HepG2 (cell line): ENCODE data around the gene SNN. TPM values are rescaled to one million over a fixed set of nuclear protein-coding genes. Genes with fewer than 3 reads are reported as not detected.
A peak's percentile ranks its signal among the peaks of the same experiment; 100 is the strongest.

Experiments
- ARNTL ChIP-seq: sonication (generic); formaldehyde crosslinking; IDR thresholded peaks from 2 replicates; pipeline ENCODE4 v1.4.0; 2020; ENCODE audit warnings: mild to moderate bottlenecking, missing genetic modification reagents
- ATF7-NPFF ChIP-seq: sonication (generic); formaldehyde crosslinking; IDR thresholded peaks from 2 replicates; pipeline ENCODE4 v1.8.1; 2023; ENCODE audit warnings: mild to moderate bottlenecking, low read depth, missing genetic modification reagents, moderate library complexity
- DMAP1 ChIP-seq: IDR thresholded peaks from 2 replicates; pipeline ENCODE4 v1.6.1; 2016
- FOXA1 ChIP-seq, 2 experiments: fragments of 450-650 bp in 1 of 2; sonication (generic) in 1 of 2; formaldehyde crosslinking in 1 of 2; IDR thresholded peaks; 2 replicates each; pipeline versions ENCODE4 v1.4.0 to v1.6.1; 2016 to 2020; ENCODE audit warnings: missing genetic modification reagents in 1 of 2
- HNRNPUL1 ChIP-seq: fragments of 200-400 bp; formaldehyde crosslinking; IDR thresholded peaks from 2 replicates; pipeline ENCODE4 v1.6.1; 2017; ENCODE audit warnings: low read depth, mild to moderate bottlenecking, low read length, moderate library complexity
- POGZ ChIP-seq: sonication (generic); formaldehyde crosslinking; IDR thresholded peaks from 2 replicates; pipeline ENCODE4 v1.4.0; 2020; ENCODE audit warnings: mild to moderate bottlenecking, missing genetic modification reagents
- PRMT3 ChIP-seq: sonication (generic); formaldehyde crosslinking; IDR thresholded peaks from 2 replicates; pipeline ENCODE4 v1.8.1; 2022; ENCODE audit warnings: low read depth, mild to moderate bottlenecking, moderate library complexity, missing genetic modification reagents, borderline replicate concordance
- SAP130 ChIP-seq: IDR thresholded peaks from 2 replicates; pipeline ENCODE4 v1.6.1; 2016; ENCODE audit warnings: low read depth
- SNAPC2 ChIP-seq: sonication (generic); formaldehyde crosslinking; IDR thresholded peaks from 2 replicates; pipeline ENCODE4 v1.8.1; 2022; ENCODE audit warnings: mild to moderate bottlenecking, missing genetic modification reagents
- TEAD3 ChIP-seq: optimal IDR thresholded peaks from 2 replicates; pipeline ENCODE3; 2016; ENCODE audit warnings: borderline replicate concordance
- XBP1 ChIP-seq: sonication (generic); formaldehyde crosslinking; IDR thresholded peaks from 2 replicates; pipeline ENCODE4 v1.5.0; 2020; ENCODE audit warnings: missing genetic modification reagents
- YEATS2 ChIP-seq: sonication (generic); formaldehyde crosslinking; IDR thresholded peaks from 2 replicates; pipeline ENCODE4 v1.4.0; 2020; ENCODE audit warnings: missing genetic modification reagents, borderline replicate concordance
- ZNF30 ChIP-seq: sonication (generic); formaldehyde crosslinking; IDR thresholded peaks from 2 replicates; pipeline ENCODE4 v1.5.0; 2020; ENCODE audit warnings: mild to moderate bottlenecking, missing genetic modification reagents
- ZNF496 ChIP-seq: sonication (generic); formaldehyde crosslinking; IDR thresholded peaks from 2 replicates; pipeline ENCODE4 v1.8.1; 2023; ENCODE audit warnings: mild to moderate bottlenecking, moderate library complexity, missing genetic modification reagents; ENCODE audit not compliant: insufficient replicate concordance
- ZNF564 ChIP-seq: sonication (generic); formaldehyde crosslinking; IDR thresholded peaks from 2 replicates; pipeline ENCODE4 v1.8.1; 2023; ENCODE audit warnings: mild to moderate bottlenecking, missing genetic modification reagents
- ZNF607 ChIP-seq: sonication (generic); formaldehyde crosslinking; IDR thresholded peaks from 2 replicates; pipeline ENCODE4 v1.5.1; 2020; ENCODE audit warnings: missing genetic modification reagents, mild to moderate bottlenecking, borderline replicate concordance
- ZNF761 ChIP-seq: sonication (generic); formaldehyde crosslinking; conservative IDR thresholded peaks from 2 replicates; pipeline ENCODE4 v1.4.0; 2020; ENCODE audit warnings: mild to moderate bottlenecking, missing genetic modification reagents
- ZNF83 ChIP-seq: sonication (generic); formaldehyde crosslinking; IDR thresholded peaks from 2 replicates; pipeline ENCODE4 v1.4.0; 2020; ENCODE audit warnings: missing genetic modification reagents, mild to moderate bottlenecking, borderline replicate concordance
- ZZZ3 ChIP-seq: sonication (generic); formaldehyde crosslinking; IDR thresholded peaks from 2 replicates; pipeline ENCODE4 v1.4.0; 2020; ENCODE audit warnings: missing genetic modification reagents, mild to moderate bottlenecking, borderline replicate concordance
- polyA plus RNA-seq, 8 experiments: library from polyadenylated mRNA; depleted of rRNA in 3 of 8; stranded (reverse) in 7 of 8; unstranded in 1 of 8; fragments of >200 nt; fragmentation: Illumina TruSeq in 4 of 8; extraction: Trizol in 4 of 8; gene quantifications; 2 replicates each; pipeline versions ENCODE4 v1.2.1 to v1.2.3, GENCODE V29; 2011 to 2016; ENCODE audit warnings: low read depth in 4 of 8, missing spikeins in 1 of 8, mixed read lengths in 1 of 8; ENCODE audit not compliant: insufficient read depth in 1 of 8
- total RNA-seq, 5 experiments: library from RNA; depleted of rRNA; stranded (reverse); fragments of >200 nt; fragmentation: Illumina TruSeq; extraction: Trizol; gene quantifications; 2 replicates each; pipeline ENCODE4 v1.2.3, GENCODE V29; 2016; ENCODE audit warnings: low read depth in 1 of 5
- TF ChIP-seq, protein P1 (sequence below): sonication (generic); formaldehyde crosslinking; IDR thresholded peaks from 2 replicates; pipeline ENCODE4 v1.5.1; 2020; ENCODE audit warnings: mild to moderate bottlenecking, moderate library complexity, missing genetic modification reagents
- TF ChIP-seq, protein P2 (sequence below): sonication (generic); formaldehyde crosslinking; IDR thresholded peaks from 2 replicates; pipeline ENCODE4 v1.4.0; 2020; ENCODE audit warnings: mild to moderate bottlenecking, missing genetic modification reagents
- TF ChIP-seq, protein P3 (sequence below): sonication (generic); formaldehyde crosslinking; IDR thresholded peaks from 2 replicates; pipeline ENCODE4 v1.8.0; 2022; ENCODE audit warnings: mild to moderate bottlenecking, missing genetic modification reagents
- TF ChIP-seq, protein P4 (sequence below): sonication (generic); formaldehyde crosslinking; IDR thresholded peaks from 2 replicates; pipeline ENCODE4 v1.9.0; 2022; ENCODE audit warnings: low read depth, missing genetic modification reagents
- TF ChIP-seq, protein P5 (sequence below): IDR thresholded peaks from 2 replicates; pipeline ENCODE4 v1.6.1; 2016; ENCODE audit warnings: low read depth, borderline replicate concordance

SNN gene
- total and polyA plus RNA-seq, 2 of the 13 experiments (the other 11 are each of a cell fraction or from before 2014, with no cell fraction given), result 5.2 to 8.4 TPM

DNA sequence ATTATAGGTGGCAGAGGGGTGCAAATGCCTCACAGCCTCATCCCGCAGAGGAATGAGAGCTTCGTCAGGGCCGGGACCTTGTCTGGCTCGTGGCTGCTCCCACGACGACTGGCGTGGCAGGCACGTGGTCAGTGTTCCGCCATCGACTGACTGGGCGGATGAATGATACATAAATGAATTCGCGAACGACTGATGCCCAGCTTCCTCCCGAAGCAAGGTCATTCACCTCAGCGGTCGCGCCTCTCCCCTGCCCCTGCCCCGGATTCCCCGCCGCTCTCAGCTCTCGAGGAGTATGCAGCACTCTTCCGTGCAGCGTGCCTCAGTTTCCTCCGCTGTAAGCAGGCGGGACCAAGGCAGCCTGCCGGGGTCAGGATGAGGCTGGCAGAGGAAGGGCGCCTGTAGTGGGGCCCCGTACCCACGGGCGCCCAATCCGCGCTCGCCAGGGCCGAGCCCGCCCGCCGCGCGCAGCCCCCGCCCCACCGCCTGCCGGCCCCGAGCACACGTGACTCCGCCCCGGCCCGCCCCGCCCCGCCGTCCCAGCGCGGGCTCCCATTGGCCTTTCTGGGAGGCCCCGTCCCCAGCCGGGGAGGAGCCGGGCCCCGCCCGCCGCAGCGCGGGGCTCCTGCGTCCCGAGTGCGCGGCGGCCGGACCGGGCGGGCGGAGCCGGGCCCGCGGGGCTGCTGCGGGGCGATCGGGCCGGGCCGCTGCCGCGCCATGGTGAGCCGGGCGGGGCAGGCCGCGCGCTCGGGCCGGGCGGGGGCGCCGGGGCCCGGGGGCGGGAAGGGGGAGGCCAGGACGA lies at the start of gene SNN (continued):
- TF ChIP-seq, protein P1, sequence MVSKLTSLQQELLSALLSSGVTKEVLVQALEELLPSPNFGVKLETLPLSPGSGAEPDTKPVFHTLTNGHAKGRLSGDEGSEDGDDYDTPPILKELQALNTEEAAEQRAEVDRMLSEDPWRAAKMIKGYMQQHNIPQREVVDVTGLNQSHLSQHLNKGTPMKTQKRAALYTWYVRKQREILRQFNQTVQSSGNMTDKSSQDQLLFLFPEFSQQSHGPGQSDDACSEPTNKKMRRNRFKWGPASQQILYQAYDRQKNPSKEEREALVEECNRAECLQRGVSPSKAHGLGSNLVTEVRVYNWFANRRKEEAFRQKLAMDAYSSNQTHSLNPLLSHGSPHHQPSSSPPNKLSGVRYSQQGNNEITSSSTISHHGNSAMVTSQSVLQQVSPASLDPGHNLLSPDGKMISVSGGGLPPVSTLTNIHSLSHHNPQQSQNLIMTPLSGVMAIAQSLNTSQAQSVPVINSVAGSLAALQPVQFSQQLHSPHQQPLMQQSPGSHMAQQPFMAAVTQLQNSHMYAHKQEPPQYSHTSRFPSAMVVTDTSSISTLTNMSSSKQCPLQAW (CRISPR knock-in tag), result 0 out of 2 replicates have a peak, but pooled peaks have one; percentile 37
- TF ChIP-seq ZNF496 (CRISPR knock-in tag) (no peak), FOXA1 (IDR thresholded peaks at IDR 0.05) (no peak), FOXA1 (CRISPR knock-in tag; IDR thresholded peaks at IDR 0.05) (peak; percentile 7; the same call in 1 of the 2 replicates), TEAD3 (CRISPR knock-in tag) (peak; percentile 38), ZNF607 (CRISPR knock-in tag) (peak; percentile 52; the same call in 1 of the 2 replicates), ZNF83 (CRISPR knock-in tag) (0 out of 2 replicates have a peak, but pooled peaks have one; percentile 68), ARNTL (peak; percentile 91), POGZ (peak; percentile 35; the same call in 1 of the 2 replicates), DMAP1 (CRISPR knock-in tag) (no peak), ZNF761 (CRISPR knock-in tag) (0 out of 2 replicates have a peak, but pooled peaks have one; percentile 36), HNRNPUL1 (no peak), SNAPC2 (CRISPR knock-in tag) (no peak), YEATS2 (CRISPR knock-in tag) (no peak), PRMT3 (CRISPR knock-in tag) (0 out of 2 replicates have a peak, but pooled peaks have one; percentile 50), ZZZ3 (0 out of 2 replicates have a peak, but pooled peaks have one; percentile 47), ATF7-NPFF (CRISPR knock-in tag) (peak; percentile 67; the same call in 1 of the 2 replicates), ZNF30 (CRISPR knock-in tag) (no peak), SAP130 (CRISPR knock-in tag) (peak; percentile 41; the same call in 1 of the 2 replicates), XBP1 (CRISPR knock-in tag) (no peak), ZNF564 (CRISPR knock-in tag) (0 out of 2 replicates have a peak, but pooled peaks have one; percentile 30)
- TF ChIP-seq, protein P2, sequence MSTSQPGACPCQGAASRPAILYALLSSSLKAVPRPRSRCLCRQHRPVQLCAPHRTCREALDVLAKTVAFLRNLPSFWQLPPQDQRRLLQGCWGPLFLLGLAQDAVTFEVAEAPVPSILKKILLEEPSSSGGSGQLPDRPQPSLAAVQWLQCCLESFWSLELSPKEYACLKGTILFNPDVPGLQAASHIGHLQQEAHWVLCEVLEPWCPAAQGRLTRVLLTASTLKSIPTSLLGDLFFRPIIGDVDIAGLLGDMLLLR, result peak; percentile 45; the same call in 1 of the 2 replicates
- TF ChIP-seq, protein P3, sequence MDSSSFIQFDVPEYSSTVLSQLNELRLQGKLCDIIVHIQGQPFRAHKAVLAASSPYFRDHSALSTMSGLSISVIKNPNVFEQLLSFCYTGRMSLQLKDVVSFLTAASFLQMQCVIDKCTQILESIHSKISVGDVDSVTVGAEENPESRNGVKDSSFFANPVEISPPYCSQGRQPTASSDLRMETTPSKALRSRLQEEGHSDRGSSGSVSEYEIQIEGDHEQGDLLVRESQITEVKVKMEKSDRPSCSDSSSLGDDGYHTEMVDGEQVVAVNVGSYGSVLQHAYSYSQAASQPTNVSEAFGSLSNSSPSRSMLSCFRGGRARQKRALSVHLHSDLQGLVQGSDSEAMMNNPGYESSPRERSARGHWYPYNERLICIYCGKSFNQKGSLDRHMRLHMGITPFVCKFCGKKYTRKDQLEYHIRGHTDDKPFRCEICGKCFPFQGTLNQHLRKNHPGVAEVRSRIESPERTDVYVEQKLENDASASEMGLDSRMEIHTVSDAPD (CRISPR knock-in tag), result no peak
- TF ChIP-seq, protein P4, sequence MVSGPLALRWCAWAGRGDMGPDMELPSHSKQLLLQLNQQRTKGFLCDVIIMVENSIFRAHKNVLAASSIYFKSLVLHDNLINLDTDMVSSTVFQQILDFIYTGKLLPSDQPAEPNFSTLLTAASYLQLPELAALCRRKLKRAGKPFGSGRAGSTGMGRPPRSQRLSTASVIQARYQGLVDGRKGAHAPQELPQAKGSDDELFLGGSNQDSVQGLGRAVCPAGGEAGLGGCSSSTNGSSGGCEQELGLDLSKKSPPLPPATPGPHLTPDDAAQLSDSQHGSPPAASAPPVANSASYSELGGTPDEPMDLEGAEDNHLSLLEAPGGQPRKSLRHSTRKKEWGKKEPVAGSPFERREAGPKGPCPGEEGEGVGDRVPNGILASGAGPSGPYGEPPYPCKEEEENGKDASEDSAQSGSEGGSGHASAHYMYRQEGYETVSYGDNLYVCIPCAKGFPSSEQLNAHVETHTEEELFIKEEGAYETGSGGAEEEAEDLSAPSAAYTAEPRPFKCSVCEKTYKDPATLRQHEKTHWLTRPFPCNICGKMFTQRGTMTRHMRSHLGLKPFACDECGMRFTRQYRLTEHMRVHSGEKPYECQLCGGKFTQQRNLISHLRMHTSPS (CRISPR knock-in tag), result peak; percentile 68; the same call in 1 of the 2 replicates
- TF ChIP-seq, protein P5, sequence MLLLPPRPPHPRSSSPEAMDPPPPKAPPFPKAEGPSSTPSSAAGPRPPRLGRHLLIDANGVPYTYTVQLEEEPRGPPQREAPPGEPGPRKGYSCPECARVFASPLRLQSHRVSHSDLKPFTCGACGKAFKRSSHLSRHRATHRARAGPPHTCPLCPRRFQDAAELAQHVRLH (CRISPR knock-in tag), result no peak
